Heart left ventricle (tissue), 16 donors: ENCODE measurements around the gene CRHBP. TPM values are rescaled to one million over a fixed set of nuclear protein-coding genes. Genes with fewer than 3 reads are reported as not detected.
"Not testable (repeated sequence)": the region's sequence is repeated elsewhere in the genome, so short reads cannot be mapped to it uniquely, and the experiment has no call there.

Experiments used
- ATAC-seq, 4 donors: fragments of 200-7000 bp; cut with Tn5 transposase; one replicate each; pipeline ENCODE4 v1.9.1; 2020 to 2022; ENCODE audit warnings: moderate library complexity in 4 of 4, mild to moderate bottlenecking in 3 of 4, moderate number of reproducible peaks in 1 of 4
- DNase-seq, 5 donors: peaks; one replicate each; pipeline ENCODE4 v3.0.0-alpha.2; 2020
- H3K27ac ChIP-seq, 12 donors: fragments of 200-600 bp; sonication (generic) in 4 of 12; one replicate each; pipeline versions ENCODE4 v1.5.0 to v1.8.0; 2016 to 2022; ENCODE audit warnings: mild to moderate bottlenecking in 2 of 12
- H3K27me3 ChIP-seq, 9 donors: fragments of 200-600 bp; sonication (generic) in 2 of 9; one replicate each; pipeline versions ENCODE4 v1.5.1 to v1.8.0; 2016 to 2022; ENCODE audit warnings: mild to moderate bottlenecking in 3 of 9
- H3K36me3 ChIP-seq, 9 donors: fragments of 200-600 bp; sonication (generic) in 2 of 9; one replicate each; pipeline versions ENCODE4 v1.5.0 to v1.8.0; 2018 to 2022; ENCODE audit warnings: mild to moderate bottlenecking in 2 of 9
- H3K4me1 ChIP-seq, 12 donors: fragments of 200-600 bp; sonication (generic) in 4 of 12; one replicate each; pipeline versions ENCODE4 v1.5.0 to v1.8.0; 2016 to 2022; ENCODE audit warnings: mild to moderate bottlenecking in 3 of 12
- H3K4me3 ChIP-seq, 12 donors: fragments of 200-600 bp; sonication (generic) in 4 of 12; one replicate each; pipeline versions ENCODE4 v1.5.0 to v1.8.0; 2017 to 2022; ENCODE audit warnings: mild to moderate bottlenecking in 9 of 12, moderate library complexity in 4 of 12
- H3K9me3 ChIP-seq, 12 donors: fragments of 200-600 bp; sonication (generic) in 4 of 12; one replicate each; pipeline versions ENCODE4 v1.5.0 to v1.8.0; 2016 to 2022; ENCODE audit warnings: mild to moderate bottlenecking in 1 of 12
- POLR2A ChIP-seq, 2 donors: fragments of 450-650 bp; IDR thresholded peaks; one replicate each; pipeline ENCODE4 v1.6.1; 2017; ENCODE audit warnings: antibody characterized with exemption in 2 of 2, mild to moderate bottlenecking in 2 of 2, moderate library complexity in 2 of 2
- WGBS, 4 donors: extraction: QIAGEN DNeasy Blood & Tissue Kit in 2 of 4; methylation state at CpG; one replicate each; pipeline versions ENCODE4 v1.1.5 to v1.1.7; 2013 to 2018; 5-methylcytosine and 5-hydroxymethylcytosine counted together
- intact Hi-C, 10 donors: fragments of 100-400 bp; cut with DNase I; formaldehyde crosslinking; loops; one replicate each; pipeline versions ENCODE4 v1.11.1 to v1.14.2; 2022
- polyA plus RNA-seq, 2 donors: library from polyadenylated mRNA; stranded (reverse); fragments of 200-250 nt; gene quantifications; one replicate each; pipeline ENCODE4 v1.2.3, GENCODE V29; 2013
- total RNA-seq, 9 donors: library from RNA; depleted of rRNA in 2 of 9; stranded (reverse); fragments of >200 nt in 2 of 9; fragmentation: NEBNext Ultra II Directional in 3 of 9; extraction: Animal tissue kit (Norgen Biotek cat#: 25700) in 3 of 9; gene quantifications; one replicate each; pipeline versions ENCODE4 v1.1.0 to v1.2.4, GENCODE V29; 2016 to 2023
- TF ChIP-seq, protein P1 (sequence below), 12 donors: fragments of 200-600 bp; sonication (generic) in 4 of 12; IDR thresholded peaks; one replicate each; pipeline versions ENCODE4 v1.5.0 to v1.8.0; 2018 to 2022; ENCODE audit warnings: antibody characterized with exemption in 12 of 12, mild to moderate bottlenecking in 5 of 12
- donor health status: ischemic (EF 13 %, LVEDD 7.1; RV severe dilation, severe dysfunction).
- donor health status: healthy with polysubstance abuse.
- donor health status: DM: no; HTN: yes; CAD: no.
- donor health status: DM: no; HTN: no; CAD: no.
- donor health status: ischemic (EF 25% LVEDD 6.9; RV normal size, moderate dysfunction).
- donor health status: ischemic (EF 25% LVEDD 5.7; RV mildly dilated, moderate dysfunction).
- donor health status: healthy.
- donor health status: DM: yes; HTN: yes; CAD: no.
- donor health status: ischemic (EF 35%, LVEDD 5.7; RV mildly dilated, moderate dysfunction).
- donor health status: nonischemic (EF 11% LVEDD 7.7; RV severe dilation, severe dysfunction).
- donor health status: DM: yes; HTN: yes; CAD: no.
- donor health status: PGD.
- donor health status: ischemic (EF 29% LVEDD 5.4; RV normal size, mild dysfunction).
- donor health status: nonischemic (EF 23%, LVEDD 6.1; RV moderate dilation, normal function).

Gene CRHBP
- total and polyA plus RNA-seq, 11 donors = 0.38 to 2.8 (median 1.4) TPM

DNA sequence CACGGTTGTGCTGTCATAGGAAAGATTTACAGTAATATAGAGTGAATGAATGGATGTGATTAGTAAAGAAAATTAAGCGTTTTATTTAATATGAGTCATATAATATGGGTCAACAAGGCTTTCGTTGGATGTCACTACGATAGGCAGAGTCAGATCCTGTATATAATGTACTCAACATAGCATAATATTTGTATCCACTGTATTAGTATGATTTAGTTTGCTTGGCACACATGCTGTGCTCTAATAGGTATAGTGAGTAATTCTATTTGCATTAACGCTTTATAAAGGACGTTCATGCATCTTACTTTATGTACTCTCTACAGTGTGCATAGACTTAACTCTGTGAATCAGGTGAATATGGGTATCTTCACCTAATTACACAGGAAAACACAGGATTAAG is 41.5 kb downstream of the CRHBP start:
- H3K9me3 ChIP-seq = peaks cover 0 to 3% (median 0%) of the 10 kb centered on the region in 12 donors
- no peaks in the 10 kb centered on the region for H3K4me1 ChIP-seq
- no peaks in the 10 kb centered on the region for H3K36me3 ChIP-seq
- intact Hi-C loops = no loop called here
- DNase-seq (no peak), ATAC-seq (no peak)
- no peak overlapping the region for H3K27ac ChIP-seq
- no peak overlapping the region for H3K4me3 ChIP-seq
- TF ChIP-seq, protein P1, sequence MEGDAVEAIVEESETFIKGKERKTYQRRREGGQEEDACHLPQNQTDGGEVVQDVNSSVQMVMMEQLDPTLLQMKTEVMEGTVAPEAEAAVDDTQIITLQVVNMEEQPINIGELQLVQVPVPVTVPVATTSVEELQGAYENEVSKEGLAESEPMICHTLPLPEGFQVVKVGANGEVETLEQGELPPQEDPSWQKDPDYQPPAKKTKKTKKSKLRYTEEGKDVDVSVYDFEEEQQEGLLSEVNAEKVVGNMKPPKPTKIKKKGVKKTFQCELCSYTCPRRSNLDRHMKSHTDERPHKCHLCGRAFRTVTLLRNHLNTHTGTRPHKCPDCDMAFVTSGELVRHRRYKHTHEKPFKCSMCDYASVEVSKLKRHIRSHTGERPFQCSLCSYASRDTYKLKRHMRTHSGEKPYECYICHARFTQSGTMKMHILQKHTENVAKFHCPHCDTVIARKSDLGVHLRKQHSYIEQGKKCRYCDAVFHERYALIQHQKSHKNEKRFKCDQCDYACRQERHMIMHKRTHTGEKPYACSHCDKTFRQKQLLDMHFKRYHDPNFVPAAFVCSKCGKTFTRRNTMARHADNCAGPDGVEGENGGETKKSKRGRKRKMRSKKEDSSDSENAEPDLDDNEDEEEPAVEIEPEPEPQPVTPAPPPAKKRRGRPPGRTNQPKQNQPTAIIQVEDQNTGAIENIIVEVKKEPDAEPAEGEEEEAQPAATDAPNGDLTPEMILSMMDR (IDR thresholded peaks at IDR 0.05) = no peak
- no peak for TF ChIP-seq POLR2A (IDR thresholded peaks at IDR 0.05)
- no peaks in the 10 kb centered on the region for H3K27me3 ChIP-seq
- WGBS, 4 donors = 60 to 79% (median 78%) methylated on average over 6 of the region's 6 CpGs

DNA sequence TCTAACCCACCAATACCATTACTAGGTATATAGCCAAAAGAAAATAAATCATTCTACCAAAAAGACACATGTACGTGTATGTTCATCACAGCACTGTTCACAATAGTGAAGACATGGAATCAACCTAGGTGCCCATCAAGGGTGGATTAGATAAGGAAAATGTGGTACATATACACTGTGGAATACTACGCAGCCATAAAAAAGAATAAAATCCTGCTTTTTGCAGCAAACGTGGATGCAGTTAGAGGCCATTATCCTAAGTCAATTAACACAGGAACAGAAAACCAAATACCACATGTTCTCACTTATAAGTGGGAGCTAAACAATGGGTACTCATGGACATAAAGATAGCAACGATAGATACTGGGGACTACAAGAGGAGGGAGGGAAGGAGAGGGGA is 45.4 kb downstream of the CRHBP start:
- H3K27ac ChIP-seq, intact Hi-C loops, H3K4me1 ChIP-seq, DNase-seq, H3K36me3 ChIP-seq, H3K9me3 ChIP-seq, H3K27me3 ChIP-seq, H3K4me3 ChIP-seq, ATAC-seq: not testable (repeated sequence)
- WGBS, 4 donors = 89 to 92% (median 90%) methylated on average over 4 of the region's 4 CpGs

DNA sequence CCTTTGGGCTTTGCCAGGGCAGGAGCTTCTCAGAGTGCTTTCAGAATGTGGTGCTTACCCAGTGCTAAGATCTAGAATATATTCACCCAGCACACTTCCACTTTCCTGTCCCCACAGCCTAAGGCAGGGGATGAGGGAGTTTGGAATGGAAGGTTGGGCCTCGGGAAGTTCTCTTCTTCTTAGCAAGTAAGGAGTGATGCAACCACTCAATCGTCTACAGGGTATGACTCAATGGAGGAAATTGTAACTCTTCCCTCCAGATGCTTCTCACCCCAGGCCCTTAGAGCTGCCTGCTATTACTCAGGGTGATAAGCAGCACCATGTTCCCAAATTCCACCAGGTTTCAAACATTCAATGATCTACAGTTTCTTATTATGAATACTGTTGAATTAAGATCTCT is 46.6 kb downstream of the CRHBP start:
- peaks cover 0 to 3% (median 0%) of the 10 kb centered on the region in 12 donors for H3K9me3 ChIP-seq
- no peaks in the 10 kb centered on the region for H3K4me1 ChIP-seq
- H3K27me3 ChIP-seq = no peaks in the 10 kb centered on the region
- H3K27ac ChIP-seq = no peak overlapping the region
- DNase-seq (no peak), ATAC-seq (peak in 2 of 4 donors; percentile 36 to 38)
- intact Hi-C loops = no loop called here
- TF ChIP-seq POLR2A (IDR thresholded peaks at IDR 0.05) = no peak
- TF ChIP-seq, protein P1 (IDR thresholded peaks at IDR 0.05) = no peak
- WGBS, 4 donors = 46 to 67% (median 56%) methylated on average over 2 of the region's 2 CpGs
- no peaks in the 10 kb centered on the region for H3K36me3 ChIP-seq
- H3K4me3 ChIP-seq = no peak overlapping the region

DNA sequence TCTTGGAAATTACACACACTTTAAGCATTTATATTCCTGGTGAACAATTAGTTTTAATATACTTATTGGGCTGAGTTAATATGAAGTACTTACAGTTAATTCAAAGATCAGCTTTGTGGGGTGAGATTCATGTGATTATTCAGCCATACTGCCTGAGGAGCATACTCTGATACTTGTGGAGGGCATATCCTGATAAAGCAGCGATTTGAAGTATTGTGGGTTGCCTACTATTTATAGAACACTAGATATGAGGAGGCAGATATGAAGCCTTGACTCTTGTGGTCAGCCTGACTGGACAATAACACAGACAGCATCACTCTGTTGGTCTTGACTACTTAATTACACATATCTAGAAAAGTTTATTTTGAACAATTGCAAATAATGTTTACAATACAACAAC is 50.4 kb downstream of the CRHBP start:
- Histone ChIP-seq H3K36me3 (no peaks in the 10 kb centered on the region), H3K9me3 (peaks cover 0 to 2% (median 0%) of the 10 kb centered on the region in 12 donors), H3K4me3 (no peak overlapping the region), H3K27me3 (no peaks in the 10 kb centered on the region), H3K4me1 (no peaks in the 10 kb centered on the region), H3K27ac (no peak overlapping the region)
- no peak for TF ChIP-seq POLR2A (IDR thresholded peaks at IDR 0.05)
- TF ChIP-seq, protein P1 (IDR thresholded peaks at IDR 0.05) = no peak
- no peak for ATAC-seq
- WGBS, 4 donors = 0 to 17% (median 9%) methylated on average over 1 of the region's 1 CpG
- intact Hi-C loops = no loop called here
- DNase-seq = no peak

DNA sequence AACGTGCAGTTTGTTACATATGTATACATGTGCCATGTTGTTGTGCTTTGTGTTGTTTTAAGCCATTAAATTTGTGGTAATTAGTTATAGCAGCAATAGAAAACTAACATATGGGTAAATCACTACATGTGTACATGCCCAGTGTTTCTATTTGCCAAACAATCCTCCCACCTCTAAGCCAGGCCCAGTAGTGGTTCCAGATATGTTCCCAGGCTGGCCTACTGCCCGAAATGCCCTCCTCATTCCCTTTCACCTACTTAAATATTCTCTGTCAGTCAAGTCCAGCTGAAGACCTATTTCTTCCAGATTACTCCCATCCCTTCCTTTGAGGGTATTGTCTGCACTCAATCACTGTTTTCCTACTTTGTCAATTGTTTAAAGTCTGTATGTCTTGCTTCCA is 53.3 kb downstream of the CRHBP start:
- ATAC-seq = peak in 3 of 4 donors; percentile 44 to 62 (median 45)
- Histone ChIP-seq H3K4me3 (no peak overlapping the region), H3K36me3 (no peaks in the 10 kb centered on the region), H3K9me3 (no peaks in the 10 kb centered on the region), H3K27ac (no peak overlapping the region), H3K27me3 (no peaks in the 10 kb centered on the region), H3K4me1 (no peaks in the 10 kb centered on the region)
- no peak for TF ChIP-seq POLR2A (IDR thresholded peaks at IDR 0.05)
- TF ChIP-seq, protein P1 (IDR thresholded peaks at IDR 0.05) = no peak
- 70 to 86% (median 79%) methylated on average over 2 of the region's 2 CpGs for WGBS, 4 donors
- DNase-seq = peak in 1 of 5 donors; percentile 29
- intact Hi-C loops = no loop called here
